ENCODE measurements around the gene TPM1. TPM values are rescaled to one million over a fixed set of nuclear protein-coding genes. Genes with fewer than 3 reads are reported as not detected.
"Not testable (repeated sequence)": the region's sequence is repeated elsewhere in the genome, so short reads cannot be mapped to it uniquely, and the experiment has no call there.

TPM1 gene
- 10 to 100 TPM; 10.5 to 10.7 TPM for total RNA-seq

DNA sequence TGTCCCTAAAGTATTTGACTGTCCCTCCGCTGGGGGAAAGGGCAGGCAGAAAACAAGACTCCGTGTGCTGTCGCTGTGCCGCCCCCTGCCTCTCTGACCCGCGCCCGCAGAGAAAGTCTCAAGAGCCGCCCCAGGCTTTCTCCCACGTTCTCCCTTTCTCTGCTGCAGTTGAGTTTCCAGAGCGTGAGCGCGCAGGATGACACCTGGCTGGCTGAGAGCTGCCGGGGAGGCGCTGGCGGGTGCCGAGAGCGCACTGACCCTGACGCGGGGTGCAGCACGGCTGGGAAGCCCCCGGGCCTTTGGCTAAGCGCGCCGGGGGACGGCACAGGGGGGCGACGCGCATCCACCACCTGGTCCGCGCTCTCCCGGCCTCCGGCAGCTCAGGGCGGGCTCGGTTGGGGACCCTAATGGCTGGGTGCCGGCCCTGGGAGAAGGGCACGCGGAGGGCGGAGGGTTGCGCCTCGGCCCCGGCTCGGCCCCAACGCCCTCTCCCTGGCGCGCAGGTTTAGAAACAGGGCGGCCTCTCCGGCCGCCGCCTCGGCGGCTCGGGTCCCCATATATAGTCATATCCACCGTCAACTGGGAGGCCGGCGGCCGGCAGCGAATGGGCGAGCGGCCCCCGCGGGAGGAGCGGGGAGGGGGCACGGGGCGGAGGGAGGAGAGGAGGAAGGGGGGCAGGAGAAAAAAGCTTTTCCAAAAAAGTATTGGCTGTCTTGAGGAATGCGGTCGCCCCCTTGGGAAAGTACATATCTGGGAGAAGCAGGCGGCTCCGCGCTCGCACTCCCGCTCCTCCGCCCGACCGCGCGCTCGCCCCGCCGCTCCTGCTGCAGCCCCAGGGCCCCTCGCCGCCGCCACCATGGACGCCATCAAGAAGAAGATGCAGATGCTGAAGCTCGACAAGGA is at the start of gene TPM1:
Gene TPM1 (plus strand): TSS at position 774 of the 903 bp plus-strand sequence. CDS start 83 bp downstream, at position 857.
- H3K36me3 Mint-ChIP-seq (ENCODE audit: low read depth) = no peaks in the 10 kb centered on the region
- H3K27ac Mint-ChIP-seq = no peak within 1 kb of the TSS
- DNase-seq = peak; percentile 11
- peaks cover 9% of the 10 kb centered on the region for H3K4me1 Mint-ChIP-seq (ENCODE audit: low read depth)
- intact Hi-C loops (cut with micrococcal nuclease) = no loop called here
- H3K27me3 Mint-ChIP-seq (ENCODE audit: low read depth) = peaks cover 50% of the 10 kb centered on the region
- CTCF ChIA-PET = no interaction called here
- no peaks in the 10 kb centered on the region for H3K9me3 Mint-ChIP-seq
- H3K4me3 Mint-ChIP-seq = peak within 1 kb of the TSS; percentile 47

DNA sequence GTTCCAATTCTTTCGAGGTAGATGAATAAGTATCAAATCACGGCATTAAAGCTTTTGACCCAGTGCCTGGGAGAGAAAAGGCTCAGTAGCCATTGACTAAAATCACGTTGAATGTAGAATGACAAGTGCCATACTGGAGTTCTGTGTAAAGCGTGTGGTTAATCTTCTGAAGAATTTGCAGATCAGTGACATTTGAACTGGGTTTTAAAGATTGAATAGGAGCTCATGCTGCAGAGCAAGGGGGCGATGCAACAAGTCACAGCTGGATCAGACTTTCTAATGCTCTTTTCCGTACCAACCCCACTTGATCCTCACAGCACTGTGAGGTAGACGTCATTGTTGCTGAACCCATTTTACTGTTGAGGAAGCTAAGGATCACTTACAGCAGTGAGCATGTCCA is 49.5 kb upstream of the TPM1 start:
- intact Hi-C loops (cut with micrococcal nuclease) = no loop called here
- Mint-ChIP-seq H3K36me3 (ENCODE audit: low read depth) (no peaks in the 10 kb centered on the region), H3K9me3 (no peaks in the 10 kb centered on the region), H3K4me3 (no peak overlapping the region), H3K4me1 (ENCODE audit: low read depth) (no peaks in the 10 kb centered on the region), H3K27me3 (ENCODE audit: low read depth) (peaks cover 4% of the 10 kb centered on the region), H3K27ac (no peak overlapping the region)
- no peak for DNase-seq
- CTCF ChIA-PET = no interaction called here

DNA sequence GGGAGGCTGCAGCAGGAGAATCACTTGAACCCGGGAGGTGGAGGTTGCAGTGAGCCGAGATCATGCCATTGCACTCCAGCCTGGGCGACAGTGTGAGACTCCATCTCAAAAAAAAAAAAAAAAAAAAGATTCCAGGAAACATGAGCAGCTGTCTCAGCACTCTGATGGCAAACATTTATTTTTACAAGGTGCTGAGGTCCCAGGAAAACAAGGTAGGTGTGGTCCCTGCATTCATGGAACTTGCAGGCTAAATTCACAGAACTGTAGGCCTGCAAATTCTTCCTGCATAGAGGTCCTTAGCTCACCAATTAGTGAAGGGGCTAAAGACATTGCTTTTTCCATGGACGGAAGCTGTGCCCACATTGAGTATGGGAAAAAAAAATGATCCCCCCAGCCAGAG is 48.9 kb upstream of the TPM1 start:
- intact Hi-C loops (cut with micrococcal nuclease); H3K36me3 Mint-ChIP-seq (ENCODE audit: low read depth); H3K4me1 Mint-ChIP-seq (ENCODE audit: low read depth); H3K27ac Mint-ChIP-seq; H3K9me3 Mint-ChIP-seq; DNase-seq; H3K27me3 Mint-ChIP-seq (ENCODE audit: low read depth); CTCF ChIA-PET; H3K4me3 Mint-ChIP-seq: not testable (repeated sequence)

DNA sequence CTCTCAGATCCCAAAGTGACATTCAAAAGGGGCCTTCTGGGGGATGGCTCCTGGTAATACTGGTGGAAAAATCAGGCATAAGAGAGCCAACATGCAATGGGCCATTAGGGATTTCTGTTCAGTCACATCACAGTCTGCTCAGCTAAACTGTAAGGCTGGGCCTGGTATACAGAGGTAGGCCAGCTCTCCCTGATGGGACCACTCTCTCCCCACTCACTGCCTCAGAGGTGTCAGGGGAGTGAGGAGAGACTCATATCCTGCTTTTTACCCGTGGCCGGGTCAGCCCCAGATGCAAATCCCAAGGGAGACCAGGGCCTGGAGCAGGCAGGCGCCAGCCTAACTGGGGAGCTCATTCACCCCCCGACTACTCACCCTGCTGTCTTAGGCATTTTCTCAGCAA is 48.1 kb upstream of the TPM1 start:
- intact Hi-C loops (cut with micrococcal nuclease) = no loop called here

DNA sequence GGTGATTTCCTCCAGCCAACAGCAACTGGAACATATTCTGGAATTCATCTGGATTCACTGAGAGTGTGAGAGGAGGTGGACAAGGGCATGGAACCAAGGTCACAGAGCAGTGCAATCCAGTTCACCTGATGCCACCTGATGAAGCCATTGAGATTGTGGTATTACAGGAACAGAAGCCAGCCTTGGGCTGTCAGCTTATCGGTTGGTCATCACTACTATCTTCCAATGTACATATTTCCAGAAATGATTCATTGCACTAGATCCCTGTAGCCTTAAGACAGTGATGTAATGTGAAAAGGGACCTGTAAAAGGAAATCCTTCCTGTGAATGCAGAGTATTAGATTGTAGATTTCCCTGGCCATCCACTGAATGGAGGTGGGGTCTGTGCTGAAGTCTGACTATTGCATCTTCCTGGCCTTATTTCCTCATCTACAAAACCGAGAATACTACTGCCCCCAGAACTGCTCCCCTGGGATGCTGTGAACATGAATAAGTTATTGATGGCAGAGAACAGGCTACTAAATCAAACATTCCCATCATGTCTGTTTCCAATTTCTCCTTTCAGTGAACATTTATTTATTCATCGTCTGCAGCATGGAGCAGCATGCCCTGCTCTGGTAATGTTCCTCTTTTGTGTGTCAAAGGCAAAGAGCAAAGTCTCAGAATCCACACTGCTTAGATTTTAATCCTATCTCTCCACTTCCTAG is 47.4 kb upstream of the TPM1 start:
- H3K4me1 Mint-ChIP-seq (ENCODE audit: low read depth) = no peaks in the 10 kb centered on the region
- H3K36me3 Mint-ChIP-seq (ENCODE audit: low read depth) = no peaks in the 10 kb centered on the region
- peaks cover 2% of the 10 kb centered on the region for H3K27me3 Mint-ChIP-seq (ENCODE audit: low read depth)
- no peak for DNase-seq
- intact Hi-C loops (cut with micrococcal nuclease) = no loop called here
- H3K9me3 Mint-ChIP-seq = no peaks in the 10 kb centered on the region
- no peak overlapping the region for H3K4me3 Mint-ChIP-seq
- CTCF ChIA-PET = no interaction called here
- H3K27ac Mint-ChIP-seq = no peak overlapping the region

More for the DNA sequence above, 48.1 kb upstream of the TPM1 start:
- no peak for DNase-seq
- Mint-ChIP-seq H3K9me3 (no peaks in the 10 kb centered on the region), H3K4me3 (no peak overlapping the region), H3K27me3 (ENCODE audit: low read depth) (peaks cover 2% of the 10 kb centered on the region), H3K36me3 (ENCODE audit: low read depth) (no peaks in the 10 kb centered on the region), H3K27ac (no peak overlapping the region), H3K4me1 (ENCODE audit: low read depth) (no peaks in the 10 kb centered on the region)
- CTCF ChIA-PET = no interaction called here

DNA sequence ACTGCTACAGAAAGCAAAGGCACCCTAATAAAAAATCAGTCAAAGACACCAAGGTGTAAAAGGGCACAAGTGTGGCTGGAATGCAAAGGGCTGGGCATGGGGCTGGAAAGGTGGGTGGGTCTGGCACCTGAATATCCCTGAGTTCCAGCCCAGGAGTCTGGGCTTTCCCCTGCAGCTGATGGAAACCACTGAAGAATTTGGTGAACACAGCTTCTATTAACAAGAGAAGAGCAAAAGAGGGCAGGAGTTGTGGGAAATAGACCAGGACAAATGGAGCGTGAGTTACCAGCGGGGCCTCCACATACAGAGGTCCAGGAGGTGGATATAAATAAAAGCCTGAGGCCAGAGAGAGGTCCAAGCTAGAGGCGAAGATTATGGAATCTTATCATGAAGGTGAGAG is 45.1 kb upstream of the TPM1 start:
- Mint-ChIP-seq H3K4me1 (ENCODE audit: low read depth) (no peaks in the 10 kb centered on the region), H3K4me3 (no peak overlapping the region), H3K27me3 (ENCODE audit: low read depth) (no peaks in the 10 kb centered on the region), H3K9me3 (no peaks in the 10 kb centered on the region), H3K27ac (no peak overlapping the region), H3K36me3 (ENCODE audit: low read depth) (no peaks in the 10 kb centered on the region)
- no peak for DNase-seq
- intact Hi-C loops (cut with micrococcal nuclease) = no loop called here
- CTCF ChIA-PET = no interaction called here

DNA sequence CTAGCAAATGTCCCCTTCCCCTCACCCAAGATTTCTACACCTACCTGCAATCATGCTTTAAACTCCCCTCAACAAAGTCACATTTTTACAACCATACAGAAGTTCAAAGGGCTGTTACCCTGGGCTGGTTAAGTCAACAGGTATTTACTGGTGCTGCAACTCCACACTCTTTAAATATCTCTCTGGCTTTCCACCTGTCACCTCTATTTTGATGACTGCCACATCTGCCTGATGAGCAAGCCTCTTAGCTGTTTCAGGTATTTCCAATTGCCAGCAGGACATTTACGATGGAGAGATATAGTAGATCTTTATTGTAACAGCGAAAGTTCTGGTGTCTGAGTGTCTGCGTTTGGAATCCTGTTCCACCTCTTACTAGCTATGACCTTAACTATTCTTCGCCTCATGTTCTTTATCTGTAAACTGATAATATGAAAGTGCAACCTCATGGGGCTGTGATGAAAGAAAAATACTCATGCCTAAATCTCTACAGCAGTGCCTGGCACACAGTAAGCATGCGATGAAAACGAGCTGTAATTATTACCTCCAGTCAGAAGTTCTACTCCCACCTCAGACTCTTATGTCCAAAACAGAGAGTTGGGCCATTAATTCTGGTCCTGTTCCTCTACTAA is 44.2 kb upstream of the TPM1 start:
- no peaks in the 10 kb centered on the region for H3K27me3 Mint-ChIP-seq (ENCODE audit: low read depth)
- no peak overlapping the region for H3K27ac Mint-ChIP-seq
- DNase-seq = no peak
- CTCF ChIA-PET = no interaction called here
- no peaks in the 10 kb centered on the region for H3K4me1 Mint-ChIP-seq (ENCODE audit: low read depth)
- no peaks in the 10 kb centered on the region for H3K36me3 Mint-ChIP-seq (ENCODE audit: low read depth)
- no peaks in the 10 kb centered on the region for H3K9me3 Mint-ChIP-seq
- no peak overlapping the region for H3K4me3 Mint-ChIP-seq
- intact Hi-C loops (cut with micrococcal nuclease) = no loop called here

DNA sequence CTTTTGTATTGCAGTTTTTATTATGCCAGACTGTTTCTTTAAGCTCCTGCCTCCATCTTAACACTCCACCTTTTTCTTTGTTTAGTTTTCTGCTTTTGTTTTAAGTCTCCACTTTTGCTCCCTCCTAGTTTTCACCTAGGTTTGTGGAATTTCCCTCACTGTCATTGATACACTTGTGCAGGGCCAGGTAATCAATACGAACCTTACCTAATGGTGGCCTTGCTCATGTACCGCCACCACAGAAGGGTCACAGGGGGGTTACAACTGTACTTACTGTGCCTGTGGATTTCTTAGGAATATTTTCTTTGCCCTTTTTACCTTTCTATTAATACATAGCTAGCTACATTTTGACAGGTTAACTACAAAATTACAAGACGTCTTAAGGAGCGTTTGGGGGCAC is 43.4 kb upstream of the TPM1 start:
- Mint-ChIP-seq H3K9me3 (no peaks in the 10 kb centered on the region), H3K27me3 (ENCODE audit: low read depth) (no peaks in the 10 kb centered on the region), H3K36me3 (ENCODE audit: low read depth) (no peaks in the 10 kb centered on the region), H3K4me1 (ENCODE audit: low read depth) (no peaks in the 10 kb centered on the region), H3K4me3 (no peak overlapping the region), H3K27ac (no peak overlapping the region)
- intact Hi-C loops (cut with micrococcal nuclease) = no loop called here
- DNase-seq = no peak
- CTCF ChIA-PET = no interaction called here

DNA sequence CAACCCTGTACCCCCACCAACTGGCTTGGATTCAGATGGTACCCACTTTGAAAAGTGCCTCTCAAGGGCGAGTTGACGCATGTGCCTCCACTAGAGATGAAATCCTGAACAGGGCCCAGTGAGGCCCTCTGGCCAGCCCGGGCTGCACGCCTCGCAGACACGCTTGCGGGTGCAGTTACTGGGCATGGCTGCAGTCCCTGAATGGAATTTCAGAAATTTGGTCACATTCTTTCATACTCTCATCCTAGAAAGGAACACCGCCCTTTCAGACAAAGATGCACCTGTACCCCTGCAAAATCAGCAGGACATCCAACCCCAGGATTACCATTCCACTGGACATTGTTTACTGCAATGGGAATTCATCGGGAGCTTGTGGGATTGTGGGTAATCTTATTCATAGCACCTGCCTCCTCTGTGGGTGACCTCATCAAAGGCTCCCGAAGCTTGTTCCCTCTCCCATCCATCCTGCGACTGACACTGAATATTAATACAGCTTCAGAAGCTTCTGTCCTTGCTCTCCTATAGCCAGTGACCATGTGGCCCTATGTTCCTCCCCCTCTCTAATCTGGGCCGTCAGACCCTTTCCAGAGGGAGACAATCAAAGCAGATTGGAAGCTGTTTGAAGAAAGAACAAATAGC is 42.5 kb upstream of the TPM1 start:
- Mint-ChIP-seq H3K27ac (no peak overlapping the region), H3K9me3 (no peaks in the 10 kb centered on the region), H3K4me3 (no peak overlapping the region), H3K27me3 (ENCODE audit: low read depth) (no peaks in the 10 kb centered on the region), H3K4me1 (ENCODE audit: low read depth) (no peaks in the 10 kb centered on the region), H3K36me3 (ENCODE audit: low read depth) (no peaks in the 10 kb centered on the region)
- DNase-seq = no peak
- CTCF ChIA-PET = no interaction called here
- intact Hi-C loops (cut with micrococcal nuclease) = no loop called here

DNA sequence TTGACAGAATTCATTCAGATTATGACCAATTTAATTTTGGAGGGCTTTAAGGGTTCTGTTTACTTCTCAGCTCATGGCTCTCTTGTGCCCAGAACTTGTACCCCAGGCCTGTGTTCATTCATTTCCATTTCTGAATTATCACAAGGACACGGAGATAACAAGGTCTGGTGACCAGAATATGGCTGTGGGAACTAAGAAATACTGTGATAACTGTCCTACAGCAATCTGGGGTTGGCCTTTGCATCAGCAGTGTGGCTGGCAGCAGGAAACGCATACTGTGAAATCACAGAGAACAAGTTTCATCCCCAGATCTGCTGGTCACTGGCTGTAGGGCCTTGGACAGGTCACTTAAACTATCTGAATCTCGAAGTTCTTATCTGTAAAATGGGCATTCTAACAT is 41.8 kb upstream of the TPM1 start:
- CTCF ChIA-PET = no interaction called here
- Mint-ChIP-seq H3K4me1 (ENCODE audit: low read depth) (no peaks in the 10 kb centered on the region), H3K9me3 (no peaks in the 10 kb centered on the region), H3K27ac (no peak overlapping the region), H3K27me3 (ENCODE audit: low read depth) (no peaks in the 10 kb centered on the region), H3K4me3 (no peak overlapping the region), H3K36me3 (ENCODE audit: low read depth) (no peaks in the 10 kb centered on the region)
- DNase-seq = no peak
- intact Hi-C loops (cut with micrococcal nuclease) = no loop called here

DNA sequence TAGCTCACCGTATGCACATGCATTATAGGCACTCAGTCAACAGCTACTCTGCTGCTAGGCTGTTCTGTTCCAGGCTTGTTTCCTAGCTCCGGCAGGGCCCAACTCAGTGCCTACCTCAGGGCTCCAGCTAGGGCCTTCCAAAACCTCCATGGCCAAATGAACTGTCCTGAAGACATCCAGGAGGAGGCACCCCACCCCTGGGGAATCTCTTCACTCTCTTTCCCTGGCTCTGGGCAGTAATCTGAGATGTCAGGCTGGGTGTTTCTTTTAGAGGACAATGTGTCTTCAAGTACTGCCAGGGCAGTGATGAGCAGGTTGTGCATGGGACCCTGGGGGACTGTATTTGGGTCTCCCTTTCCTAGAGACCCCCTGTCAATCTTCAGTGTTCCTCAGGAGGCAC is 38.3 kb upstream of the TPM1 start:
- Mint-ChIP-seq H3K4me3 (no peak overlapping the region), H3K27ac (no peak overlapping the region), H3K9me3 (no peaks in the 10 kb centered on the region), H3K36me3 (ENCODE audit: low read depth) (no peaks in the 10 kb centered on the region), H3K4me1 (ENCODE audit: low read depth) (no peaks in the 10 kb centered on the region), H3K27me3 (ENCODE audit: low read depth) (no peaks in the 10 kb centered on the region)
- DNase-seq = no peak
- CTCF ChIA-PET = no interaction called here
- intact Hi-C loops (cut with micrococcal nuclease) = no loop called here

DNA sequence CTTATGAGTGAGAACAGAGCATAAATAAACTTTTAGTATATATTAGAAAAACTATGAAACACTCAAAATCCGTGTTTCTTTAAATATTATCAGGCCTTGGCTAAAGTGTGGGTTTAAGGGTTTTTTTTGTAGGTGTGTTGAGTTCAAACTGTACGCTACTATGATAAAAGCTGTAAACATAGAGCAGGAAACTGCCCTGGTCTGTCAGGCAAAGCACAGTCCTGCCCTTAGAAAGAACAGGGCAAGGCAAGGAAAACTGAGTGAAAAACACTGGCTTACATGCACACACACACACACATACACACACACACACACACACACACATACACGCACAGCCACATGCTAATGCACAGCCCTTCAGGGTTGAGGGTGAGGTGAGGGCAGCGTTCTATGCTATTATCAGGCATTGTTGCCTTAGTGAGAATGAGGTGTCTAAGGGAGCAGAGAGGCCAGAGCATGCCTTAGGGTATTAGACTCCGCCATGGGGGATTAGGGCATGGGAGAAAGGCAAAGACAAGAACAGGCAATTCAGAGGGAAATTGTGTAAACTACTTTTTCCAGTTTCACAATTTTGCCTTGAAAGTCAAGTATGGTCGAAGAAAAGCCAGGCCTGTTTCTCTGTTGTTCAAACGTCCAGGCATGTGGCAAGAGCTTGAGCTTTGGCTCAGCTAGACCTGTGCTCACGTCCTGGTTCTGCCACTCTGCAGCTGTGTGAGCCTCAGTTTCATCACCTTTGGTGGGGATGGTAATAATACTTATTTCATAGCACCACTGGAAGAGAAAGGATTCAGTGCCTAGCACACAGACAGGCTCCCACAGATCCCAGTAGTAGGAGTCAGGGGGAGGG is 36.3 kb upstream of the TPM1 start:
- Mint-ChIP-seq H3K4me3 (no peak overlapping the region), H3K9me3 (no peaks in the 10 kb centered on the region), H3K36me3 (ENCODE audit: low read depth) (no peaks in the 10 kb centered on the region), H3K27ac (no peak overlapping the region), H3K27me3 (ENCODE audit: low read depth) (no peaks in the 10 kb centered on the region), H3K4me1 (ENCODE audit: low read depth) (no peaks in the 10 kb centered on the region)
- CTCF ChIA-PET = no interaction called here
- no peak for DNase-seq
- intact Hi-C loops (cut with micrococcal nuclease) = no loop called here

All from activated naive CD4-positive, alpha-beta T cell treated with anti-CD3 and anti-CD28 coated beads for 36 hours (primary cell).